ENCODE data around the gene NLGN2.

Gene NLGN2

GRCh38 chr17:7437950-7438614 lies 30.4 kb downstream of the NLGN2 start:
- DNase-seq (ENCODE audit: low spot score), result no peak

GRCh38 chr17:7438656-7439460 lies 31.2 kb downstream of the NLGN2 start:
- DNase-seq (ENCODE audit: low spot score), result no peak

GRCh38 chr17:7439462-7440112 lies 31.9 kb downstream of the NLGN2 start, which contains the start of gene FGF11:
TSS of gene FGF11 (plus strand) at chr17:7439512. CDS start at chr17:7439621, 109 bp downstream.
- no peak for DNase-seq (ENCODE audit: low spot score)

GRCh38 chr17:7440113-7440833 lies 32.6 kb downstream of the NLGN2 start:
- DNase-seq (ENCODE audit: low spot score), result no peak

GRCh38 chr17:7440834-7441195 lies 33.2 kb downstream of the NLGN2 start:
- no peak for DNase-seq (ENCODE audit: low spot score)

- no peak for DNase-seq (ENCODE audit: low spot score)
Measured at GRCh38 chr17:7441266-7441665, 33.6 kb downstream of the NLGN2 start.

- DNase-seq (ENCODE audit: low spot score), result no peak
Measured at GRCh38 chr17:7442142-7442541, 34.5 kb downstream of the NLGN2 start.

GRCh38 chr17:7443499-7444485 lies 36.1 kb downstream of the NLGN2 start:
- DNase-seq (ENCODE audit: low spot score), result no peak

GRCh38 chr17:7444682-7445618 lies 37.3 kb downstream of the NLGN2 start, which contains the start of gene CHRNB1:
TSS of gene CHRNB1 (plus strand) at chr17:7445061. CDS start at chr17:7445128, 67 bp downstream.
- peak; percentile 80 for DNase-seq (ENCODE audit: low spot score)

- no peak for DNase-seq (ENCODE audit: low spot score)
Measured at GRCh38 chr17:7445619-7445968, 37.9 kb downstream of the NLGN2 start.

GRCh38 chr17:7448461-7448860 lies 40.8 kb downstream of the NLGN2 start:
- no peak for DNase-seq (ENCODE audit: low spot score)

- no peak for DNase-seq (ENCODE audit: low spot score)
Measured at GRCh38 chr17:7459961-7460545, 52.4 kb downstream of the NLGN2 start.

GRCh38 chr17:7460850-7461660 lies 53.4 kb downstream of the NLGN2 start:
- DNase-seq (ENCODE audit: low spot score), result no peak

- DNase-seq (ENCODE audit: low spot score), result no peak
Measured at GRCh38 chr17:7462474-7463371, 55.1 kb downstream of the NLGN2 start.

GRCh38 chr17:7463372-7463846 lies 55.8 kb downstream of the NLGN2 start:
- DNase-seq (ENCODE audit: low spot score), result no peak

- DNase-seq (ENCODE audit: low spot score), result no peak
Measured at GRCh38 chr17:7464081-7464480, 56.4 kb downstream of the NLGN2 start.

GRCh38 chr17:7465597-7466275 lies 58.1 kb downstream of the NLGN2 start:
- no peak for DNase-seq (ENCODE audit: low spot score)
